ENCODE data around the gene YTHDF2.
"Not testable (repeated sequence)": the region's sequence is repeated elsewhere in the genome, so short reads cannot be mapped to it uniquely, and the experiment has no call there.

The YTHDF2 gene

DNA sequence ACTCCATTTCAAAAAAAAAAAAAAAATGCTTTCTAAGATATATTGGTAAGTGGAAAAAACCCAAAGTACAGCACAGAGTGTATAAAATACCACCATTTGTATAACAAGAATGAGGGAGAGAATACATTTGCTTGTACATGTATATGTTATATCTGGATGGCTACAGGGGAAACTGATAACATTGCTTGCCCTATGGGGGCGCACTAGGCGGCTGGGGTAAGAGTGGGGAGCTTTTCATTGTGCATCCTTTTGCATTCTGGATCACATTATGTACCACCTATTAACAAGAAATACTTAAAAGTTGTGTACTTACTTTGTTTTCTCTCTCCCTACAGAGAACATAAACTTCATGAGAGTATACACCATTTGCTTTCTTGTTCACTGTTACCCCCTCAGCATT lies 46.6 kb downstream of the YTHDF2 start:
- Histone ChIP-seq H3K4me1 (ENCODE audit: control insufficient read depth, low read depth, low read length) (no peaks in the 10 kb centered on the region), H3K27ac (ENCODE audit: low read length) (no peak overlapping the region)

DNA sequence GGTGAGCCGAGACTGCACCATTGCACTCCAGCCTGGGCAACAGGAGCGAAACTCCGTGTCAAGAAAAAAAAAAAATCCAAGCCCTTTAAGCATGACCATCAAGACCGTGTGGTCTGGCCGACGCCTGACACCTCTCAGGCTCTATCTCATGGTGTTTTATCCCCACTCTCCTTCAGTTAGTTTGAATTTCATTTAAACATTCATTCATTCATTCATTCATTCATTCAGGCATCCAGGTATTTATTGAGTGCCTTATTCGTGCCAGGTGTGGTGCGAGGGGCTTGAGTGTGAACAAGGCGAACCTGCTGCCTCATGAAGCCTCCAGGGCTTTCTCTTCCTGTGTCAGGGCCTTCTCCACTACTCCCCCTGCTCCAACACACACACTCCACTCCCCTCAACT lies 52.7 kb downstream of the YTHDF2 start:
- Histone ChIP-seq H3K36me3 (ENCODE audit: control insufficient read depth, low read depth, low read length) (no peaks in the 10 kb centered on the region), H3K27ac (ENCODE audit: low read length) (no peak overlapping the region), H3K4me1 (ENCODE audit: control insufficient read depth, low read depth, low read length) (no peaks in the 10 kb centered on the region), H3K27me3 (ENCODE audit: control insufficient read depth, insufficient read depth, low read length) (no peaks in the 10 kb centered on the region), H3K4me3 (ENCODE audit: low read length) (no peak overlapping the region), H3K9me3 (ENCODE audit: control insufficient read depth, low read depth, low read length) (no peaks in the 10 kb centered on the region), H3K9ac (ENCODE audit: low read length) (no peak overlapping the region)

More for the DNA sequence above, 46.6 kb downstream of the YTHDF2 start:
- H3K27me3 ChIP-seq (ENCODE audit: control insufficient read depth, insufficient read depth, low read length) = no peaks in the 10 kb centered on the region
- H3K9me3 ChIP-seq (ENCODE audit: control insufficient read depth, low read depth, low read length) = no peaks in the 10 kb centered on the region
- H3K4me3 ChIP-seq (ENCODE audit: low read length) = no peak overlapping the region
- H3K9ac ChIP-seq (ENCODE audit: low read length) = no peak overlapping the region
- H3K36me3 ChIP-seq (ENCODE audit: control insufficient read depth, low read depth, low read length) = no peaks in the 10 kb centered on the region

DNA sequence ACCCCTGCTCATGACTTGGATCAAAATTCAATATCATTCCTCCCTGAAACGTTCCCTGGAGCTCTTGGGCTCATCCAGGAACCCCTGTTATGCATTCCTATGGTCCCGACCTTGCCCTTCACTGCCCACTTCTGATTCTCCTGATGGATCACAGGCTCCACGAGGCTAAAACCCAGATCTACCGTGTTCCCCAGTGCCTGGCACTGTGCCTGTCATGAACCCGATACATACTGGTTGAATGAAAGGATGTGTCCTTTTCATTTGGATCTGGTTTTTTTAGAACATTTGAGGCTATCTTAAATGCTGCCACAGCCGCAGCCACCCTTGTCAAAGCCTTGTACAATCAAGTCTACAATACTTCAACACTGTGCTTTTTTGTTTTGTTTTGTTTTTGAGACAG lies 53.1 kb downstream of the YTHDF2 start:
- Histone ChIP-seq H3K27me3 (ENCODE audit: control insufficient read depth, insufficient read depth, low read length) (no peaks in the 10 kb centered on the region), H3K4me1 (ENCODE audit: control insufficient read depth, low read depth, low read length) (no peaks in the 10 kb centered on the region), H3K4me3 (ENCODE audit: low read length) (no peak overlapping the region), H3K36me3 (ENCODE audit: control insufficient read depth, low read depth, low read length) (no peaks in the 10 kb centered on the region), H3K9me3 (ENCODE audit: control insufficient read depth, low read depth, low read length) (no peaks in the 10 kb centered on the region), H3K27ac (ENCODE audit: low read length) (no peak overlapping the region), H3K9ac (ENCODE audit: low read length) (no peak overlapping the region)

DNA sequence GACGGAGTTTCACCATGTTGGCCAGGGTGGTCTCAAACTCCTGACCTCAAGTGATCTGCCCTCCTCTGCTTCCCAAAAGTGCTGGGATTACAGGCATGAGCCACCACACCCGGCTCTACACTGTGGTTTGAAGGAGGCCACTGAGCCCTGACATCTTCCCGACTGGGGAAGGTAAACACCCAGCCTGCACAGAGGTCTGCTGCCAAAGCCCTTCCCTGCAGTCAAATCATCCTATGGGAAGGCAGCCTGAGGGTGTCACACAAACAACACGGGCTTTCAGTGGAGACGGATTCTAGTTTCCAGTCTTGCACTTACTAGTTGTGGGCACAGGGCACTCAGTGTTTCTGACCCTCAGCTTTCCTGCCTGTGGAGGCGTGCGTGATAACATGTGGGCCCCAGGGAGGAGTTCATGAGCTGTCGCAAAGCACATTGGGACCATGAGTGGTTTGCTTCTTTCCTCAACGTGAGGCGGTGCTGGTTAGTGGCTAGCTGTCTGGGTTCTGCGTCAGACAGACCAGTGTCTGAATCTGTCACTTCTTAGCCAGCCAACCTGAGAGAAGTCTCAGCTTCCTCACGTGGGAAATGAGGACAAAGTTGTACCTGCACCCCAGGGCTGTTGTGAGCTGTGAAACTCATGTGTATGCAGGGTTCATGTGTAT lies 53.8 kb downstream of the YTHDF2 start:
- no peaks in the 10 kb centered on the region for H3K9me3 ChIP-seq (ENCODE audit: control insufficient read depth, low read depth, low read length)
- no peak overlapping the region for H3K27ac ChIP-seq (ENCODE audit: low read length)
- no peak overlapping the region for H3K4me3 ChIP-seq (ENCODE audit: low read length)

DNA sequence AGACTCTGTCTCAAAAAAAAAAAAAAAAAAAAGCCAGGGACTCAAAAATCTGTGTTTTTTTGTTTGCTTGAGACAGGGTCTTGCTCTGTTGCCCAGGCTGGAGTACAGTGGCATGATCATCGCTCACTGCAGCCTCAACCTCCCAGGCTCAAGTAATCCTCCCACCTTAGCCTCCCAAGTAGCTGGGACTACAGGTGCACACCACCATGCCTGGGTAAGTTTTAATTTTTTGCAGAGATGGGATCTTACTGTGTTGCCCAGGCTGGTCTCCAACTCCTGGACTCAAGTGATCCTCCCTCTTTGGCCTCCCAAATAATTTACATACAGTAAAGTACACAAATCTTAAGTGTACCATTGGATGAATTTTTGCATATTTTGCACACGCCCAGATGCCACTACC lies 55.2 kb downstream of the YTHDF2 start:
- not testable (repeated sequence) for H3K27me3 ChIP-seq (ENCODE audit: control insufficient read depth, insufficient read depth, low read length); H3K4me3 ChIP-seq (ENCODE audit: low read length); H3K36me3 ChIP-seq (ENCODE audit: control insufficient read depth, low read depth, low read length); H3K27ac ChIP-seq (ENCODE audit: low read length); H3K4me1 ChIP-seq (ENCODE audit: control insufficient read depth, low read depth, low read length); H3K9me3 ChIP-seq (ENCODE audit: control insufficient read depth, low read depth, low read length); H3K9ac ChIP-seq (ENCODE audit: low read length)

More for the DNA sequence above, 53.8 kb downstream of the YTHDF2 start:
- H3K36me3 ChIP-seq (ENCODE audit: control insufficient read depth, low read depth, low read length) = no peaks in the 10 kb centered on the region
- no peaks in the 10 kb centered on the region for H3K27me3 ChIP-seq (ENCODE audit: control insufficient read depth, insufficient read depth, low read length)
- H3K4me1 ChIP-seq (ENCODE audit: control insufficient read depth, low read depth, low read length) = no peaks in the 10 kb centered on the region
- no peak overlapping the region for H3K9ac ChIP-seq (ENCODE audit: low read length)

DNA sequence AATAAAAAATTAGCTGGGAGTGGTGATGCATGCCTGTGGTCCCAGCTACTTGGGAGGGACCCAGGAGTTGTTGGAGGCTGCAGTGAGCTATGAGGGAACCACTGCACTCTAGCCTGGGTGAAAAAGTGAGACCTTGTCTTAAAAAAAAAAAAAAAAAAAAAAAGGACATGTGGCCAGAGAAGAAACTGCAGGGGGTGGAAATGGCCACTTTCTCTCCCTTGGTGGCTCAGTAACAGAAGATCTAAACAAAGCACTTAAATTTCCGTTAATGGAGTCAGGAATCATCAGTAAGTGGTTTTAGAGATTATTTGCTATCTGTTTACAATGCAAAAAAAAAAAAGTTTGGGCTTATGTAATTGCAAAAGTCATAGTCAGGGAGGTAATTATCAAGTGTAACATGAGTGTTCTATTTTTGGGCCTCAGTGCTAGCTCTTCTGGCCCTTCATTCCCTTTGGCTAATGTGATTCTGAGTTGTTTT lies 55.9 kb downstream of the YTHDF2 start:
- Histone ChIP-seq H3K27me3 (ENCODE audit: control insufficient read depth, insufficient read depth, low read length) (no peaks in the 10 kb centered on the region), H3K9ac (ENCODE audit: low read length) (no peak overlapping the region), H3K4me1 (ENCODE audit: control insufficient read depth, low read depth, low read length) (no peaks in the 10 kb centered on the region), H3K4me3 (ENCODE audit: low read length) (no peak overlapping the region), H3K36me3 (ENCODE audit: control insufficient read depth, low read depth, low read length) (no peaks in the 10 kb centered on the region), H3K27ac (ENCODE audit: low read length) (no peak overlapping the region), H3K9me3 (ENCODE audit: control insufficient read depth, low read depth, low read length) (no peaks in the 10 kb centered on the region)

DNA sequence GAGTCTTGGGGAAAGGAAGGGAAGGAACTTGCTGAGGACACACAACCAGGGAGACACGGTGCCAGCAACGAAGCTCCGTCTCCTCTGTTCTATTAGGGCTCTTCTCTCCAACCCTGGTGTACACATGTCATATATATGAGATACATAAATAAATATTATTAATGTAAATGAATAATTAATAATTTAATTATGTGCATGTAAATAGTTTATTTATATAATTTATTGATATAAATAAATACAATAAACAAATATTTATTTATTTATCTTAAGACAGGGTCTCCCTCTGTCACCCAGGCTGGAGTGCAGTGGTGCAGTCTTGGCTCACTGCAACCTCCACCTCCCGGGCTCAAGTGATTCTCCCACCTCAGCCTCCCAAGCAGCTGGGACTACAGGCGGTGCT lies 57.8 kb downstream of the YTHDF2 start:
- H3K4me1 ChIP-seq (ENCODE audit: control insufficient read depth, low read depth, low read length); H3K4me3 ChIP-seq (ENCODE audit: low read length); H3K9me3 ChIP-seq (ENCODE audit: control insufficient read depth, low read depth, low read length); H3K27me3 ChIP-seq (ENCODE audit: control insufficient read depth, insufficient read depth, low read length); H3K36me3 ChIP-seq (ENCODE audit: control insufficient read depth, low read depth, low read length); H3K9ac ChIP-seq (ENCODE audit: low read length); H3K27ac ChIP-seq (ENCODE audit: low read length): not testable (repeated sequence)

DNA sequence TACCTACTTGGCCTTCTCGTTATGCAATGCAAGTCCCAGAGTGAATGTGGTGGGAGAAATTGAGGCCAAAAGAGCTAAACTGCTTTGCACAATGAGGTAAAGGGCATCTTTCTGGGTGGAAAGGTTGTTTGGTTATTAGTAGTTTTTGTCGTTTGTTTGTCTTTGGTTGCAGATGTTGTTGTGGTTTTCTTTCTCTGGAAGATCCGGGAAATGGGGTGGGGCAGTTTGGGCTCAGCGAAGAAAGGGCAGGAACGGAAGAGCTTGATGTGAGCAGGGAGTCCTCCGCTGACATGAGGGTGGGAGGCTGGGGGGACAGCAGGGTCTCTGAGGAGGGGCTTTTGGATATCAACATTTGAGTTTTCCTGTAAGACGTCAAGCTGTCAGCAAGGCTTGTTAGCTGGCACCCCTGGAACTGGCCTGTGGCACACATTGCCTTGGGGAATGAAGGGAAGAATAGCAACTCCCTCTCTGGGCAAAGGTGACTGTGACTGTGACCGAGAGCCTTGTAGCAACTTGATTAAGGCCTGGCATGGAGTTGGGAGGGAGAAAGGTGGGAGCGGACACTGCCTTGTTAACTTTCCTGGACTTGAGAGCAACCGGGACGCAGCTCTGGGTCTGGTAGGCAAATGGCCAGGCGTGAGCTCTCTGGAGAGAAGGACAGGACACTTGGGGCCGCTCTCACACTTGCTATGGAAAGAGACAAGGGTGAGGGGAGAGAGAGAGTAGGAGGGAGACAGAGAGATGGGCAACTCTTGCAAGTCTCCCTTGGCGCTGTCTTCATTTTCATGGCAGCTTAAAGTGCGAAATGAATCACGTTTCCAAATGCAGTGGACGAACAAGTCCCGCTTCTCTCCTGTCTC lies 59.8 kb downstream of the YTHDF2 start:
- H3K36me3 ChIP-seq (ENCODE audit: control insufficient read depth, low read depth, low read length) = no peaks in the 10 kb centered on the region
- H3K4me3 ChIP-seq (ENCODE audit: low read length) = no peak overlapping the region
- no peak overlapping the region for H3K9ac ChIP-seq (ENCODE audit: low read length)
- H3K27ac ChIP-seq (ENCODE audit: low read length) = no peak overlapping the region
- H3K27me3 ChIP-seq (ENCODE audit: control insufficient read depth, insufficient read depth, low read length) = no peaks in the 10 kb centered on the region
- H3K9me3 ChIP-seq (ENCODE audit: control insufficient read depth, low read depth, low read length) = no peaks in the 10 kb centered on the region
- H3K4me1 ChIP-seq (ENCODE audit: control insufficient read depth, low read depth, low read length) = no peaks in the 10 kb centered on the region

DNA sequence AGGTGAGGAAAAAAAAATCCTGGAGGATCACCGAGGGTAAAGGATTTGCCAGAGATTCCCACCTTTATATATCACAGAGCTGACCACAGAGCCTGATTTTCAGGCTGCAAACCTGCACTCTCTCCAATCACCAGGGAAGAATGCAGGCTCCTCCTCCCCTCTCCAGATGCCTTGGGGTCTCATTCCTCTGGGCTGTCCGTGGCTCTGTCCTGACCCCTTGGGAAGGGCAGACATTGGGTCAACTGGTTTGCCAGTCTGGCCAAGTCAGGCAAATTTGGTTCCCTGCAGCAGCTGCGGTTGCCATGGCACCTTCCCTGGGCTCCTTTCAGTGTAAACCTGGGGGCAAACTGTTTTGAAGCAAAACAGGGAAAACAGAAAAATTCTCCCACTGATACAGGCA lies 63.6 kb downstream of the YTHDF2 start:
- Histone ChIP-seq H3K27me3 (ENCODE audit: control insufficient read depth, insufficient read depth, low read length) (no peaks in the 10 kb centered on the region), H3K9me3 (ENCODE audit: control insufficient read depth, low read depth, low read length) (no peaks in the 10 kb centered on the region), H3K4me3 (ENCODE audit: low read length) (no peak overlapping the region), H3K9ac (ENCODE audit: low read length) (no peak overlapping the region), H3K4me1 (ENCODE audit: control insufficient read depth, low read depth, low read length) (peaks cover 8% of the 10 kb centered on the region), H3K27ac (ENCODE audit: low read length) (no peak overlapping the region), H3K36me3 (ENCODE audit: control insufficient read depth, low read depth, low read length) (no peaks in the 10 kb centered on the region)

DNA sequence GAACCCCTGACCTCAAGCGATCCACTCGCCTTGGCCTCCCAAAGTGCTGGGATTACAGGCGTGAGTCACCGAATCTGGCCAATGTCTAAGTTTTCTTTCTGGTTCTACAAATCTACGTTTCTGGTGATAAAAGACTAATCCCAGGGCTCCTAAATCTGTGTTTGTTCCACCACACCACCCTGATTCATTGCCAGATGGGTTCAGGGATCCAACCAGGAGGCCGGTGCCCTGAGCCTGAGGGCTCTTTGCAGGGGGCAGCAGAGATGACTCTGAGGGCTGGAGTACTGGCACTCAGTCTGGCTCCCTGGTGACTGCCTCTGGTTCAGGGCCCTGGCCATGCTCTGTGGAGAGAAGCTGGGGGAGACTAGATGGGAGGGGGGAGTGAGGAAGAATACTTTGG lies 64.7 kb downstream of the YTHDF2 start:
- no peaks in the 10 kb centered on the region for H3K27me3 ChIP-seq (ENCODE audit: control insufficient read depth, insufficient read depth, low read length)
- peaks cover 8% of the 10 kb centered on the region for H3K4me1 ChIP-seq (ENCODE audit: control insufficient read depth, low read depth, low read length)
- H3K9me3 ChIP-seq (ENCODE audit: control insufficient read depth, low read depth, low read length) = no peaks in the 10 kb centered on the region
- no peak overlapping the region for H3K4me3 ChIP-seq (ENCODE audit: low read length)
- H3K9ac ChIP-seq (ENCODE audit: low read length) = no peak overlapping the region
- H3K27ac ChIP-seq (ENCODE audit: low read length) = no peak overlapping the region
- H3K36me3 ChIP-seq (ENCODE audit: control insufficient read depth, low read depth, low read length) = no peaks in the 10 kb centered on the region

DNA sequence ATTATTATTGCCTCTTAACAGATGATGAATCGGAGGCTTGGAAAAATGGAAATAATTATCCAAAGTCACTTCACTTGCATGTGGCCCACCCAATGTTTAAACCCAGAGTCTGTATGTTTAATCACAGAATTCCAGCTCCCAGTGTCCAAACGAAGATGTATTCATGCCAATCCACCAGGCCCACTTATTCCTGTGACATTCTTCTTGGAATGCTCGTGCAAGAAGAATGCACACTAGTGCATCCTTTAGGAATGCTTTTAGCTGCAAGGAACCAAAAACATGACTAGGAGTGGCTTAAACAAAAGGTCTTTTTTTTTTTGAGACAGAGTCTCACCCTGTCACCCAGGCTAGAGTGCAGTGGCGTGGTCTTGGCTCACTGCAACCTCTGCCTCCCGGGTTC lies 66.3 kb downstream of the YTHDF2 start:
- Histone ChIP-seq H3K36me3 (ENCODE audit: control insufficient read depth, low read depth, low read length) (no peaks in the 10 kb centered on the region), H3K27me3 (ENCODE audit: control insufficient read depth, insufficient read depth, low read length) (no peaks in the 10 kb centered on the region), H3K27ac (ENCODE audit: low read length) (no peak overlapping the region), H3K4me3 (ENCODE audit: low read length) (no peak overlapping the region), H3K9me3 (ENCODE audit: control insufficient read depth, low read depth, low read length) (no peaks in the 10 kb centered on the region), H3K4me1 (ENCODE audit: control insufficient read depth, low read depth, low read length) (peaks cover 8% of the 10 kb centered on the region), H3K9ac (ENCODE audit: low read length) (no peak overlapping the region)

DNA sequence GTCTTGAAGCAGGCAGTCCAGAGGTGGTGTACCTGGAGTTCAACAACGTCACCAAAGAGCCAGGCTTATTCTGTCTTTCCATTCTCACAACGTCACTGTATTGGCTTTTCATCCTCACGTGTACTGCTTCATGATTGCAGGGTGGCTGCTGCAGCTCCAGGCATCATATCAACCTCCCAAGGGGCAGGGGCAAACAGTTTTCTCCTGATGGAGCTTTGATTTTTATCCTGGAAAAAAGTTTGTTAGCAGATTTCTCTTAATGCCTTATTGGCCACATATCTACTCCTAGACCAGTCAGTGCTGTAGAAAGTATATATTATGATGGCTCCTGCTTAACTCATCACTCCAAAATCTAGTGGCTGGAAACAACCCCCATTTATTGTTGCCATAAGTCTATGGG lies 66.9 kb downstream of the YTHDF2 start:
- H3K36me3 ChIP-seq (ENCODE audit: control insufficient read depth, low read depth, low read length) = no peaks in the 10 kb centered on the region
- H3K9ac ChIP-seq (ENCODE audit: low read length) = no peak overlapping the region
- no peaks in the 10 kb centered on the region for H3K27me3 ChIP-seq (ENCODE audit: control insufficient read depth, insufficient read depth, low read length)
- no peaks in the 10 kb centered on the region for H3K9me3 ChIP-seq (ENCODE audit: control insufficient read depth, low read depth, low read length)
- H3K4me1 ChIP-seq (ENCODE audit: control insufficient read depth, low read depth, low read length) = peaks cover 8% of the 10 kb centered on the region
- no peak overlapping the region for H3K27ac ChIP-seq (ENCODE audit: low read length)
- H3K4me3 ChIP-seq (ENCODE audit: low read length) = no peak overlapping the region
